GM13977 (cell line): ENCODE measurements around the gene PRKD1.

Source experiments
- DNase-seq: peaks from one replicate; pipeline ENCODE4 v3.0.0; 2012; ENCODE audit warnings: low spot score
- in situ Hi-C: fragments of 300-500 bp; cut with MboI; formaldehyde crosslinking; loops from one replicate; pipeline ENCODE4 v1.12.0; 2022; ENCODE audit warnings: low sequenced_read_pairs, low pct_unique_long_range_greater_than_20kb, mixed read lengths, inconsistent platforms; ENCODE audit not compliant: unreplicated experiment
- TF ChIP-seq, protein P1 (sequence below): IDR thresholded peaks from 2 replicates; pipeline ENCODE4 v1.5.1; 2012; ENCODE audit warnings: mild to moderate bottlenecking, control low read depth; ENCODE audit not compliant: insufficient read depth; ENCODE audit errors: extremely low read depth, missing control alignments

The PRKD1 gene

DNA sequence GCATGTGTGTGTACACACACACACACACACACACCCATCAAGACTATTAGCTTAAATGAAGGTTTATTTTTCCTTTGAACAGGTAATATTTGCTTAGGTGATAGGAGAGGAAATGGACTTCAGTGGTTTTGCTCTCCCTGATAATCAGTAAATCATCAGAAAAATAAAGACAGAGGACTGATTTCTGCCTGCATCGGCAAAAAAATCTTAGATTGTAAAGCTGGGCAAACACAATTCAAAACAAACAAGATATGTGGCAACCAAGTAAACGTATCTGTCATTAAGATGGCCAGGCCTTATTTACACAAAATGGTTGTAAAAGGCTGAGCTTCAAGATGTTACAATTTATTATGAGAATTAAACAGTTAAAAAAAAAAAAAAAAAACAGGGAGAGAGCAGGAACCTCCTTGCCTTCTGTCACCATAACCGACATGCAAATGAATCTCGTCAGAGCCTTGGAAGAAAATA lies 31.3 kb downstream of the PRKD1 start:
- TF ChIP-seq, protein P1, sequence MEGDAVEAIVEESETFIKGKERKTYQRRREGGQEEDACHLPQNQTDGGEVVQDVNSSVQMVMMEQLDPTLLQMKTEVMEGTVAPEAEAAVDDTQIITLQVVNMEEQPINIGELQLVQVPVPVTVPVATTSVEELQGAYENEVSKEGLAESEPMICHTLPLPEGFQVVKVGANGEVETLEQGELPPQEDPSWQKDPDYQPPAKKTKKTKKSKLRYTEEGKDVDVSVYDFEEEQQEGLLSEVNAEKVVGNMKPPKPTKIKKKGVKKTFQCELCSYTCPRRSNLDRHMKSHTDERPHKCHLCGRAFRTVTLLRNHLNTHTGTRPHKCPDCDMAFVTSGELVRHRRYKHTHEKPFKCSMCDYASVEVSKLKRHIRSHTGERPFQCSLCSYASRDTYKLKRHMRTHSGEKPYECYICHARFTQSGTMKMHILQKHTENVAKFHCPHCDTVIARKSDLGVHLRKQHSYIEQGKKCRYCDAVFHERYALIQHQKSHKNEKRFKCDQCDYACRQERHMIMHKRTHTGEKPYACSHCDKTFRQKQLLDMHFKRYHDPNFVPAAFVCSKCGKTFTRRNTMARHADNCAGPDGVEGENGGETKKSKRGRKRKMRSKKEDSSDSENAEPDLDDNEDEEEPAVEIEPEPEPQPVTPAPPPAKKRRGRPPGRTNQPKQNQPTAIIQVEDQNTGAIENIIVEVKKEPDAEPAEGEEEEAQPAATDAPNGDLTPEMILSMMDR, result no peak
- DNase-seq, result no peak
- in situ Hi-C loops, result no loop called here

DNA sequence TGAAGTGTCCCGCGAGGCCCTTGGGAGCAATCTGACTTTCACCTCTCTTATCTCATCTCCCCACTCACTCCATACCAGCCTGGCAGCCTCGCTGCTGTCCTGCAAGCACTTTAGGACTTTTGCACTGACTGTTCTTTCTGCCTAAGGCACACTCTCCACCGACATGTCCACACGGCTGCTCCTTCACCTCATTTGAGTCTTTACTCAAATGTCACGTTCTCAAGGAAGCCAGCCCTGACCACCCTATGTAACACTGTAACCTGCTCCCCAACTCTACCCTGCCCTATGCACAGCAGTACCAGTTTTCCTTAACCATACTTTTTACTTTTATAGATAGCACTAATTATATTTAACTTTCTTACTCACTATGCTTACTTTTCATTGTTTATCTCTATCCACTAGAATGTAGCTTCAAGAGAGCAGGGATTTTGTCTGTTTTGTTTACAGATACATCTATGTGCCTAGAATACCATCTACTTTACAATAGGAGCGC lies 32.0 kb downstream of the PRKD1 start:
- TF ChIP-seq, protein P1, result no peak
- in situ Hi-C loops, result no loop called here
- no peak for DNase-seq

DNA sequence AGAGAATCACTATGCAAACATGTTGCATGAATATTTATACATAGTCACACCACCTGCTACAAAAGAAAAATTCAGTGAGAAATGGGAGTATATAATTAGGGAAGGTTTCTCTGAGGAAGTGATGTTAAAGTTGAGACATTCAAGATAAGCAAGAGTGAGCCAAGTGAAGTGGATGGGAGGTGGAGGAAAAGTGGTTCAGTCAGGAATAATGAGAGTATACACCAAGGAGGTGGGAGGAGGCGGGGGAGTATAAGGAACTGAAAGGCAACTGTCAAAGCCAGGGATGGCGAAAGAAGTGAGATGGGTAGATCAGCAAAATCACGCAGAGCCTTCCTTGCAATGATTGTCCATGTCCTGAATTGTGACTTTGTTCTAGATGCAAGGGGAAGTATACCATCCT lies 33.7 kb downstream of the PRKD1 start:
- in situ Hi-C loops, result no loop called here
- TF ChIP-seq, protein P1, result no peak
- DNase-seq, result no peak

DNA sequence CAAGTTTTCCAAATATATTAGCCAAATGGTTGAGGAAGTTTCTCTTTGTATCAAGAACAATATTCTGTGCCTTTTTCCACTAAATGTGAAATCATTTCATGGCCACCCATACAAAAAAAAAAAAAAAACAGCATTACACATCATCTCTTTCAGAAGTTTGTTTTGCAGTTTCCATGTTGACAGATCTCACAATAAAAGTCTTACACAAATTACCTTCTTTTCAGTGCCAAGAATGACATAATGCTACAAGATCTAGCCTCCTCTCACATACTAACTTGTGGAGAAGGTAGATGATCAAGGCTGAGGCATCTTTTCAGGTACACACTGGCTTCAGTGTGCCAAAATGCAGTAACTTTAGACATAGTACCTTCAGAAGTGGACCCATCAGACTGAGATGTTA lies 35.3 kb downstream of the PRKD1 start:
- in situ Hi-C loops, result no loop called here
- no peak for DNase-seq
- TF ChIP-seq, protein P1, result no peak

DNA sequence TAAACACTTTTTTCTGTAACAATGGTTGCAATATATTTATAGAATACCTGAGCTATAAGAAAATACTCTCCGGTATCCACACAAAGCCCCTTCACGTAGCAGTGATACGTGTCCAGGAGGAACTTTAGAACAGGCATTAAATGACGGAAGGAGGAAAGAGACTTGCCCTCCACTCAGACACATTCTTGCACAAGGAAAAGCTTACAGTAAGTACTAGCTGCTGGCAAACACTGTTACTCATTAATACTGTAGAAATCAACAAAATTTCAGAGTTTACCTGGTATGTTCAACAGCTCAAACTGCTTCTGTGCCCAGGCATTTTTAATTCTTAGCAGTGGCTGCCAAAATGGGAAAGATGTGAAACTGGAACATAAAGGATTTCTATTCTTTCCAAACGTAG lies 41.7 kb downstream of the PRKD1 start:
- TF ChIP-seq, protein P1, result no peak
- no peak for DNase-seq
- in situ Hi-C loops, result no loop called here

DNA sequence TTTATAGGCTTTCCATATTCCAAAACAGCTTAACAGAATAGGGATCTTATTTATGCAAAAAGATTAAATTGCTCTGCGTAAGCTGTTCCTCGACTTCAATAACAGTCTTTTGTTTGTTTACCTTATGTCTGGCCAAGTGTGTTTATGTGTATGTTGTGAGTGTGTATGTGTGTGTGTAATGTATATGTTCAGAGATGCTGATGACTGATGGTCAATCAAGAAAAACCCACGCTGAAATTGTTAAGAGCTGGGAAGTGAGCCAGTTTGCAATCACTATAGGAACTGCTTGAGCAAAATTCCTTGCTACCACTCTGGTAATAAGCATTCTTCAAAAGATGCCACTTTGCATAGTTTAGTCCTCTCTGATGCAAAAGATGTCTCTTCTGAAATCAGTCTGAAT lies 59.6 kb downstream of the PRKD1 start:
- TF ChIP-seq, protein P1, result no peak
- in situ Hi-C loops, result no loop called here
- DNase-seq, result no peak

DNA sequence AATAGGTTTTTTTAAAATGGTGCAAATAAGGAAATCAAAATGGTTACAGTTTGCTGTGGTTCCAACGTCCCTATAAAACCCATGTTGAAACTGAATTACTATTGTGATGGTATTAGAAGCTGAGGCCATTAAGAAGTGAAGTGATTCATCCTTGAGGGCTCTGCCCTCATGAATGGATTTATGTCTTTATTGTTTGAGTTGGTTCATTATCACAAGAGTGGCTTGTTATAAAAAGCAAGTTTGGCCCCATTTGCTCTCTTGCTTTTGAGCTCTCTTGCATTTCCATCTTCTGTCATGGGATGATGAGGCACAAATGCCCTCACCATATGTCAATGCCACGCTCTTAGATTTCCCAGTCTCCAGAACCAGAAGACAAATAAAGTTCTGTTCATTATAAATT lies 62.3 kb downstream of the PRKD1 start:
- DNase-seq, result no peak
- TF ChIP-seq, protein P1, result no peak
- in situ Hi-C loops, result no loop called here
